Retina (tissue), 1 donor: Measurements from ENCODE around the gene CMTM5.
"Not testable (repeated sequence)": the region's sequence is repeated elsewhere in the genome, so short reads cannot be mapped to it uniquely, and the experiment has no call there.

Experiments
- DNase-seq: peaks from one replicate; pipeline ENCODE4 v3.0.0-alpha.2; 2016

The CMTM5 gene

DNA sequence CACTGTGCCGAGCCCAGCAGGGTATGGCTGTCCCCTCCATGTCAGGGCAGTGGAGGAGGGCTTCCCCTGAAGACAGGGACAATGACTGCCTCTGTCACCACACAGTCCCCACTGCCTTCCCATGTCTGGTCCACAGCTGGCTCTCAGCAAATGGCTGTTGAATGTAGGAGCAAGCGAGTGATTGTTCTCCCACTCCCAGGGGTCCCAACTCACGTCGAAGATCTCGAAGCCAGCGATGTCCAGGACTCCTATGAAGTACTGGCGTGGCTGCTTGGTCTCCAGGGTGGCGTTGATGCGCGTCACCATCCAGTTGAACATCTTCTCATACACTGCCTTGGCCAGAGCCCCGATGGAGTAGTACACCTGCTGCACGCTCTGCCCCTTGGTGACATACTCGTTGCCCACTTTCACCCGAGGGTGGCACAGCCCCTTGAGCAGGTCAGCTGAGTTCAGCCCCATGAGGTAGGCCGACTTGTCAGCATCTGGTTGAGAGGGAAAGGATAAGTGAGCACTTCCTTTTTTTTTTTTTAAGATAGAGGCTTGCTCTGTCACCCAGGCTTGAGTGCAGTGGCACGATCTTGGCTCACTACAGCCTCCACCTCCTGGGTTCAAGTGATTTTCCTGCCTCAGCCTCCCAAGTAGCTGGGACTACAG lies 23.8 kb downstream of the CMTM5 start:
- DNase-seq: not testable (repeated sequence)

GRCh38 chr14:23401291-23401690 lies 24.4 kb downstream of the CMTM5 start:
- no peak for DNase-seq

GRCh38 chr14:23402296-23403138 lies 25.7 kb downstream of the CMTM5 start:
- no peak for DNase-seq

- DNase-seq: no peak
These were observed 26.2 kb downstream of the CMTM5 start for GRCh38 chr14:23403139-23403438.

DNA sequence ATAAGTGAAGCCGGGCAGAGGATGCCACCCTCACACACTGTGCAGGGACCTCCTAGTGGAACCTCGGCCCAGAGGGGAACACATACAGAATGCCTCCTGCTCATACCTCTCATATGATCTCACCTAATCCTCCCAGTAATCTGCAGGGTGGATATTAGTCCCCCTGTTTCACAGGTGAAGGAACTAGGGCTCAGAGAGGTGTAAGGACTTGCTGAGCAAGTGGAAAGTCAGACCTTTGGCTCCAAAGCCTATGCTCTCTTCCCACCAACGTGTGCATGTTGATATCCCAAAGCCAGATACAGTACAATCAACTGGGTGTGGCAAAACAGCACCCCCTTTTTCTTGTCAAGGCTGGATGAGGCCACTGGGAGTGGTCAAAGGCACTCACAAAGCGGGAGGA lies 27.1 kb downstream of the CMTM5 start:
- no peak for DNase-seq

DNA sequence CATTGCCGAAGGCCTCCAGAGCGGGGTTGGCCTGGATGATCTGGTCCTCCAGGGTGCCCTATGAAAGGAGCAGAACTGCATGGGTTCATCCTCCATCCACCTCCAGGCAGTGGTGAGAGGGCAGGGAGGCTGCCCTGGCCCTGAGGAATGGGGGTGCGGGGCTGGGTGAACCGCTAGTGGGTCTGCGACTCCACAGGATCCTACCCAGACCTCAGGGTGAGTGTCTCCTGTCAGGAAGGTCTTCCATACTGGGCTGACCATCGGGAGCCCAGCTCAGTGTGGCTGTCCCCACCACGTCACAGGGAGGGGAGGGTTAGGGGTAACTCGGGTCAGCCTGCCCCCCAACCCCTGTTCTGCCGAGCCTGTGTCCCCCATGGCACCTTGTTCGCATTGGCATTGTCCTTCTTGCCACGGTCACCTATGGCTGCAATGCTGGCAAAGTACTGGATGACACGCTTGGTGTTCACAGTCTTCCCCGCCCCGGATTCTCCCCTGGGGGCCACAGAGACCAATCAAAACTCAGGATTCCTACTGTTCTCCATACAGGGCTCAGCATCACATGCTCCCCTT lies 27.6 kb downstream of the CMTM5 start:
- DNase-seq: no peak

DNA sequence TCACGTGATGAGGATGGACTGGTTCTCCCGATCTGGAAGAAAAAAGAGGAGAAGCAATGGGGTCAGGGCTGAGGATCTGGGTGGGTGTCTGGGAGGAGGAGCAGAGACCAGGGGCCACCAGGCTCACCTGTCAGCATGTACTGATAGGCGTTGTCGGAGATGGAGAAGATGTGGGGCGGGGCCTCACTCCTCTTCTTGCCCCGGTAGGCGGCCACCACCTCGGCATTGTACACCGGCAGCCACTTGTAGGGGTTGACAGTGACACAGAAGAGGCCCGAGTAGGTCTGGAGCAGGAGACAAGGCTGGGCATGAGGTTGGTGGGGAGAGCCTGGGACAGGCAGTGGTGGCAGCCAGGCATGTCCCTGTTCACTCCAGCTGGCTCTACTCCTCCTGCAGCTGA lies 28.2 kb downstream of the CMTM5 start:
- DNase-seq: no peak

DNA sequence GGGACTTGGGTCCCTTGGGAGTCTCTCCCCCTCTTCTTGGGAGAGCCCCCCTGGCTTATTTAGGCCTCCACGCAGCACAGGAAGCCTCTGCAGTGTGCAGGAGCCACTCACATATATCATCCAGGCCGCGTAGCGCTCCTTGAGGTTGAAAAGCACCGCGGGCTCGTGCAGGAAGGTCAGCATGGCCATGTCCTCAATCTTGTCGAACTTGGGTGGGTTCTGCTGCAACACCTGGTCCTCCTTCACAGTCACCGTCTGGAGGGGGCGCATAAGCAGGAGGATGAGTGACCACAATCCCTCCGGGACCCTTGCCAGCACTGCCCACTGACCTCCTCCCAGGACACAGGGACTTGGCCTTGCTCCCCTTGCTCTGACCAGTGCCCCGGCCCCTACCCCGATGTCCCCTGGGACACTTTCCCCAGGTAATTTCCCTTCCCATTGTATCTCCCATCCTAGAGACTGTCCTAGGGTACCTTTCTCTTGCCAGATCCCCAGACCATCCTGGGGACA lies 28.7 kb downstream of the CMTM5 start:
- DNase-seq: no peak

GRCh38 chr14:23406244-23406643 lies 29.4 kb downstream of the CMTM5 start:
- DNase-seq: peak; percentile 35

DNA sequence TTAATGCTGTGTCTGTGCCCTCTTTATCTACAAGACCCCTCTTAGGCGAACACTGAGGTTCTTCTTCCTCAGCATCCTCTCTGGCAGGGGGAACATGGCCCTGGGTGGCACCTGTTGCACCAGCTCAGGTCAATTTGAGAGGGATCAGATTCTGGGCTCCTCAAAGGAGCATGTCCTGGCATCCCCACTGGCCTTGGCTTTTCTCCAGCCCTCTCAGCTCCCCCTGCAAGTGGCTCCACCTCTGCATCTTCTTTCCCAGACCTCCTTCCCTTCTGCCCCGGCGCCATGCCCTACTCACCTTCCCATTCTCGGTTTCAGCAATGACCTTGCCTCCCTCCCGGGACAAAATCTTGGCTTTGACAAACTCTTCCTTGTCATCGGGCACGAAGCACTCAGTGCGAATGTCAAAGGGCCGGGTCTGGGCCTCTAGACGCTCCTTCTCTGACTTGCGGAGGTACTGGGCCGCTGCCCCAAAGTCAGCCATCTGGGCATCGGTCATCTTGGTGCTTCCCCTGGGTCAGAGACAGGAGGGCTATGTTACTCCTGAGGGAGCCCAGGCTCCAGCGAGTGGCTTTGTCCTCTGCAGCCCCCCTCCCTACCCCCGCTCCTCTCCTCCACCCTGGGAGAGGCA lies 30.0 kb downstream of the CMTM5 start:
- no peak for DNase-seq

DNA sequence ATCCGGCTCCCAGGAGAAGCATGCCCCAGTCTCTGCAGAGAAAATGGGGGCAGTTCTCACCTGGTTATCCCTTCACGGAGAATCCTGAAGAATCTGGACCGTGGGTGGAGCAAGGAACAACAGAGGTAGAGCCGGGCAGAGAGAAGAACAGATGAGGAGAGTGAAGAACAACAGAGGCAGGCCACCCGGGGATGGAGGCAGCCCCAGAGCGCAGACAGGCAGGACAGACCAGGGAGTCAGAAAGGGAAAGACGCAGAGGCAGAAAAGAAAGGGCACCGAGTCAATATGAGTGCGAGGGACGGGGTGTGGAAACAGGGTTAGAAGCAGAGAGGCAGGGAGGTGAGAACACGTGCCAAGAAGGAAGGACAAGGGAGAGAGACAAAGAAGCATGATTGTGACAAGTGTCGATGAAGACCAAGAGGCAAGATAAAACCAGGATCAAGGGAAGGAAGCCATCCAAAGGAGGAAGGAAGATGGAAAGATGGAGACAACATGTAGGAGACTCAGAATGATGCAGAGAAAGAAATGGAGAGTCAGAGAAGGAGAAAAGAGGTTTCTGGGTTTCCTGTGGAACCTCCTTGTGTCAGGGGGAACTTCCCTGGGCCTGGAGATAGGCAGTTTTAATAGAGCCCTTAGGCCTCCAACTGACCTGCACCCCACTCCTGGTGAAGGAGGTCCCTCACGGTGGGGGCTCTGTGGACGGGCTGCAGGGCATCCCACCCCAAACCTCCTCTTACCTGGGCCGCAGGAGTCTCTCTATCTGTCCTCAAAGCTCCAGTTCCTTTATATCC lies 30.9 kb downstream of the CMTM5 start, which contains the start of gene MYH6:
MYH6 (minus strand) TSS at position 758 of the 791 bp plus-strand sequence. CDS start 1,050 bp downstream, outside the sequence.
- DNase-seq: no peak

- no peak for DNase-seq
These were observed 31.4 kb downstream of the CMTM5 start for GRCh38 chr14:23408307-23408630.

- DNase-seq: no peak
These were observed 32.6 kb downstream of the CMTM5 start for GRCh38 chr14:23409475-23409874.

- DNase-seq: no peak
These were observed 33.3 kb downstream of the CMTM5 start for GRCh38 chr14:23409966-23410635.

DNA sequence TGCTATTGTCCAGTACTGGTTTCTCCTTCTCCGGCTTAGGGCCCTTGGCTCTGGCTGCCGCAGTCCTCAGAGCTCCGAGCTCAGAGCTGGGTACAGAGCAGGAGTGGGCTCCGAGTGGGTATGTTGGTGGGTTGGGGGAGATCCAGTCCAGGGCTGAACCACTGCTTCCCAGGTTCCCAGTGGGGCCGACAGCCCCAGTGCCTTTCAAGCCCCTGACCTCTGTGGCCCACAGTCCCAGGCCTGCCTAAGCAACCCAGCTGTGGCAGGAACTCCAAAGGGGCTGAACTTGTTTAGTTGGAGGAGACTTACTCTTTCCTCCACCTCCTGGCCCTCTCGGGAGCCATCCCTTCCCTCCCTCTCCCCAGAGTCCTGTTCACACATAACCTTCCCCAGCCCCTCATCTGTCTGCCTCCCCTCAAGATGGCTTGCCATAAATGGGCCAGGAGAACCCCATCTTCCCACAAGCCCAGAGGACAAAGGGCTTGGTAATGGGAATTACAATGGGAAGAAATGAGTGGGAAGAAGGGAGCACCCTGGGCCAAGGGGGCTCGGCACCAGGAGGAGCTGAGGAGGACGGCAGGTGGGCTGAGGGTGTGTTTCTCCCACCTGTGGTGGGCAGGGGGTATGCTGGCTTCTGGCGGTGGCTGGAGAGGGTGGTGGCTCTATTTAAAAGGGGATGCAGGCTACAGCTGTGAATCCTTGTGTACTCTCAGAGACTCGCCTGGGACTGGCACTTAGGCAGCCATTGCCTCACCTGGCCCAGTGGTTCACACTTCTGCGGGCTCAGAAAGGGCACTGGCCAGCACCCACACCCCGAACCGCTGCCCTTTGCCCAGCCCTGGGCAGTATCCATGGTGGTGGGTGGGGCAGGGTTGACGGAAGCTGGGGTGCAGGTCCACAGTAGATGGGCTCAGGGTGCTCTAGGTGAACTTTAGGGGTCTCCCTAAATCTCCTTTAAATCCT lies 35.0 kb downstream of the CMTM5 start:
- DNase-seq: no peak

DNA sequence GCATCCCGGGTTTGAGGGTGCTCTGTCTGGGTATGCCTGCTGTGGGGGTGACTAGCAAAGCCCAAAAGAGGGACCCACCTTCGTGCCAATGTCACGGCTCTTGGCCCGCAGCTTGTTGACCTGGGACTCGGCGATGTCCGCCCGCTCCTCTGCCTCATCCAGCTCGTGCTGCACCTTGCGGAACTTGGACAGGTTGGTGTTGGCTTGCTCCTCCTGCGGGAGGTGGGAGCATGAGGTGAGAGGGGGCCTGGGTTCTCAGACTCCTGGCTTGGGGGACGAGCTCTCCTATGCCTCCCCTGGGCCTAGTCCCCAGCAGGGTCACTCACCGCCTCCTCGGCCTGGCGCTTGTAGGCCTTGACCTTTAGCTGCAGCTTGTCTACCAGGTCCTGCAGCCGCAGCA lies 36.8 kb downstream of the CMTM5 start:
- no peak for DNase-seq

DNA sequence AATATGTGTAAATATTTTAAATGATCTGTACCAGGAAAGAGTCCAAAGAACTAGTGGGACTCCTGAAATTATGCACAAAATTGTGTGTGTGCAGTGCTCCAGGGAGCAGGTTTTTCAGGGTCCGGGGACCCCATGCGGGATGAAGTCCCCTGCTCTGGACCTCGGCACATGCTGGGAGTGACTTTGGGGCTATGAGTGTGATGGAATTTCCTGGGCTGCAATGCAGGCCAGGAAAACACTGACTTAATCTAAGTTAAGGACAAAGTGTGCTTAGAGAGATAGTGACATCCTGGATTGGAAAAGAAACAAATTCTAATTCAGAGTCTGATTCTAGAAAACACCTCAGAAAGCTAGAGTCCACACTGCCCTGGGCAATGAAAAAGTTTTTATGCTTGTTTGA lies 37.4 kb downstream of the CMTM5 start:
- DNase-seq: no peak

- DNase-seq: no peak
These were observed 38.3 kb downstream of the CMTM5 start for GRCh38 chr14:23414906-23415820.

DNA sequence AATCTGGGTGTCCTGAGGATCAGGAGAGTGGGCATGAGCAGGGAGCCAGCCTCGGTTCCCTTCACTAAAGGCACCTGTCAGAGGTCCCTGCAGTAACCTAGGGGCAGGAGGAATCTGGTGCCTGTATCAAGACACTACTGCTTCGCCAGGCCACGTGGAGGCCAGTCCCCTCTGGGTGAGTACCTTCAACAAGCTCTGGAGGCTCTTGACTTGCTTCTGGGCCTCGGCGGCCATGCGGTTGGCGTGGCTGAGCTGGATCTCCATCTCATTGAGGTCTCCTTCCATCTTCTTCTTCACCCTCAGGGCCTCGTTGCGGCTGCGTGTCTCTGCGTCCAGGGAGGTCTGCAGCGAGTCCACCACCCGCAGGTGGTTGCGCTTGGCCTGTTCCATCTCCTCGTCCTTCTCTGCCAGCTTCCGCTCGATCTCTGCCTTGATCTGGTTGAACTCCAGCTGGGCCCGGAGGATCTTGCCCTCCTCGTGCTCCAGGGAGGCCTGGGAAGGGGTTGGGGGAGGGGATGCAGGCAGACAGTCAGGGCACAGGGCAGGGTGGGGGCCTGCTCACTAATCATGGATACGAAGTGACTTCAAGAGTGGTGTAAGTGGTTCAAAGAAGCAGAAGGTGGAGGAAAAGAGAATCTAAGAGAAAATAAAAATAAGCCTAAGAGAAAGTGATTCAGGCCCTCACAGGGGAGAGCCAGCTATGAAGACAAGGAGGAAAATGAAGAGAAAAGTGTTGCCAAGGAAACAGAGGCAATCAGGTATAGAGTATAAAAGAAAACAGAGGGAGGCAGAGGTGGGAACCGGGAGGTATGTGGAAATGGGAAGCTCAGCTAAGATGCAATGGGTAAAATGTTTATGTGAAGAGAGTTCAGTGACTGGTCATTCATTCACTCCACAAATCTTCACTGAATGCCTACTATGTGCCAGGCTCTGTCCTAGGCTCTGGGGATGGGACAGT lies 39.3 kb downstream of the CMTM5 start:
- DNase-seq: no peak
